HG02943 (cell line): ENCODE data around the gene PDE6D.
"Not testable (repeated sequence)": the region's sequence is repeated elsewhere in the genome, so short reads cannot be mapped to it uniquely, and the experiment has no call there.

Experiments used
- ATAC-seq: cut with Tn5 transposase; IDR thresholded peaks from one replicate; pipeline ENCODE4 v1.9.1; 2021; ENCODE audit warnings: mild to moderate bottlenecking, low read depth, moderate library complexity; ENCODE audit not compliant: unreplicated experiment

PDE6D gene

DNA sequence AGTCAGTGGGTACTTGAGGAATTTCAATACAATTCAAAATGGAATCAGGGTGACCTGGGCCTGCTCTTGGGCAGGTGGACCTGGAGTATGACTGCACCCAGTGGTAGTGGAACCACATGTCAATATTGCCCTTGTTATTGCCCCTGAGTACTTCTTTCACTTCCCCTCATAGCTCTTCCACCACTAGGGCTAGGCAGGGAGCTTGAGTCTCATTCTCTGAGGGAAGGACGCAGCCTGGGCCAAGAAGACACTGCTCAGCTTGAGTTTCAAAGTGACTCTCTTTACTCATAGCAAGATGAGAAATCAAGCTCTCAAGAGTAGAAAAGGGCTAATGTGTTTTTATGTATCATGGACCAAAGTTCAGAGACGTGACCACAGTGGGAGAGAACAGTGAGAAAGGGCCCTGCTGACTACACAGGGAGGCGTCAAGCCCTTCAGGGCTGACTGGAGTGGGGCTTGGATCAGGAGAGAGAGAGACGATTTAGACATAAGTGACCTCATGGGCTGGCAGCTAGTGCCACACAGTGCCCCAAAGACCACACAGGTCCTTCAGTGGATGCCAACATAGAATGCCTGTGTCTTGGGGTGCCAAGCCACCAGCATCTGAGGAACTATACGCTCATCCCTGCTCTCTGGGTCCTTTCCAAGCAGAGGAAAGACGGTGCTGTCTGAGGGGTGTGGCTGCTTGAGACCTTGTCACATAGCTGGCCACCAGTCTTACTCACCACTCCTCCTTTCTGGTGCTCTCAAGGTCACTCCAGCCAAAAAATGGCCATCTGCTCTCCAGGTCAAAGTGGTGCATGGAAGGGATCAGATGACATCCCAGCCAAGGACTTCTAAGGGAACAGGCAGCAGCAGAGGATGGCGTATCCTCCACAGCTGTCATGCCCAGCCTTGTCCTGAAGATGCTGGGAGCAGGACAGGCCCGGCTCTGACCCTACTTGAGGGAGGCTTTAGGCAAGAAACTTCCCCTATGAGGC, 59.8 kb downstream of the PDE6D start:
- no peak for ATAC-seq

GRCh38 chr2:231720292-231720986, 60.6 kb downstream of the PDE6D start:
- no peak for ATAC-seq

- no peak for ATAC-seq
These were observed 62.3 kb downstream of the PDE6D start for GRCh38 chr2:231718799-231719198.

DNA sequence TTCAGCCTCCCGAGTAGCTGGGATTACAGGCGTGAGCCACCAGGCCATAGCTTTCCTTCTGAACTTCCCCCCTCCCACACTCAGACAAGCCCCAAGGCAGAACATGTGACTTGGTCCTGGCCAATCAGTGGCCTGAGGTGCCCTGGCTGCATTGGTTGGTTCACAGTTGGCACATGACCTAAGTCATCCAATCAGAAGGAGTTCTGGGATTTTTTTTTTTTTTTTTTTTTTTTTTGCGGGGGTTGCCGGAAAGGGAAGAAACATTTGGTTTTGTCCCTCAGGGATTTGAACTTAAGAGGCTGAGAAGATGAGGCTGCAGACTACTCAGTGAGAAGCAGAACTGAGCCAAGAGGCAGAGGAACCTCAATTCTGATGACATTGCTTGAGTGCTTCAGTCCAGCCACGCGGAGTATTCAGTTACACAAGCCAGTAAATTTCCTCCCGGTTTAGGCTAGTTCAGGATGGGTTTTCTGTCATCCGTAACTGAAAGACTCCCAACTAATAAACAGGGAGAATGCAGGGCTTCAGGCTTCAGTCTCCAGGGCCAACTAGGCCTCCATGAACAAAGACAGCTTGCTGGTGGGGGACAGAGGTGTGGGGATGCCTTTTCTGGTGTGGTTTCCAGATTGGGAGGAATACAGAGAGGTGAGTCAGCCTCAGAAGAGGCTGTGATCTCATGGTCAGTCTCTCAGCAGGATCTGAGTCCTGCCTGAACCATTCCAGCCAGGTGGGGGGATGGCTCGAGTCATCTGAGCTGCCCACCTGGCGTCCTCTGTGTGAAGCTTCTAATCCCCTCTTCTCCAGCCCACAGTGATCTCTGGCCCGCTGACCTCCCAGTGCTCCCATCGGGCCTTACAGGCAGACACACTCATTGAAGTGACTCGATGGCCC, 63.6 kb downstream of the PDE6D start:
- ATAC-seq: no peak

- no peak for ATAC-seq
These were observed 64.3 kb downstream of the PDE6D start for GRCh38 chr2:231716666-231717280.

GRCh38 chr2:231715988-231716616, 65.0 kb downstream of the PDE6D start:
- no peak for ATAC-seq

GRCh38 chr2:231715499-231715837, 65.6 kb downstream of the PDE6D start:
- ATAC-seq: no peak

GRCh38 chr2:231714639-231715498, 66.2 kb downstream of the PDE6D start:
- ATAC-seq: no peak

GRCh38 chr2:231713730-231714638, 67.1 kb downstream of the PDE6D start:
- ATAC-seq: no peak

GRCh38 chr2:231713406-231713729, 67.7 kb downstream of the PDE6D start:
- not testable (repeated sequence) for ATAC-seq

- not testable (repeated sequence) for ATAC-seq
These were observed 68.5 kb downstream of the PDE6D start for GRCh38 chr2:231712451-231713021.

DNA sequence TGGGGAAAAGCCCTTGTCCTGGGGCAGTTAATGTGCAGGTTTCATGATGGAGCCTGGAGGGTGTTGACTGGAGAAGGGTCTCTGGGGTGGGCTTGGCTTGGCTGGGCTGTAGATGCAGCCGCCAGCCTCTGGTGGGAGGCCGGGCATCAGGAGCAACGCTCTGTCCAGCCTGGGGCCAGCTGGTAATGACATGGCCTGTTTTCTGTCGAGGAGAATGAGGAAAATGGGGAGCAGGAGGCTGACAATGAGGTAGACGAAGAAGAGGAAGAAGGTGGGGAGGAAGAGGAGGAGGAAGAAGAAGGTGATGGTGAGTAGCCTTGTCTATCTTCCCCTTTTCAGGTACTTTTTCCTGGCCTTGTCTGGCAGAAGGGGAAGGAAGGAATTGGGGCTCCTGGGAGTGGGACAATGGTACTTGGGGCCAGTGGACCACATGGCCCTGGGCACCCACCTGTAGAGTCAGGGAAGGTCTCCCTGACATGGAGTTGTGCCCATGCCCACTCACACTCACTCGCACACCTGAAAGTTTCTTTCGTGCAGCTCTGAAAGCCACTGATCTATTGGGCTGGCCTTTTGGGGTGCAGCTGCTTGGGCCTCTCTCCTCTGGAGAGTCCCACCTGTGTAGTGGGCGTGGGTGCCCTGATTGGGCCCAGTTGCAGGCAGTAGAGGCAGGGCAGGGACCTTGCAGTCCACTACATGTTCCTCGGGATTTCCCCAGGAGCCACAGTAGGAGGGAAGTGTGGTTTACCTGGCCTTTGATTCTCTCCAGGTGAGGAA, 69.2 kb downstream of the PDE6D start:
- no peak for ATAC-seq

DNA sequence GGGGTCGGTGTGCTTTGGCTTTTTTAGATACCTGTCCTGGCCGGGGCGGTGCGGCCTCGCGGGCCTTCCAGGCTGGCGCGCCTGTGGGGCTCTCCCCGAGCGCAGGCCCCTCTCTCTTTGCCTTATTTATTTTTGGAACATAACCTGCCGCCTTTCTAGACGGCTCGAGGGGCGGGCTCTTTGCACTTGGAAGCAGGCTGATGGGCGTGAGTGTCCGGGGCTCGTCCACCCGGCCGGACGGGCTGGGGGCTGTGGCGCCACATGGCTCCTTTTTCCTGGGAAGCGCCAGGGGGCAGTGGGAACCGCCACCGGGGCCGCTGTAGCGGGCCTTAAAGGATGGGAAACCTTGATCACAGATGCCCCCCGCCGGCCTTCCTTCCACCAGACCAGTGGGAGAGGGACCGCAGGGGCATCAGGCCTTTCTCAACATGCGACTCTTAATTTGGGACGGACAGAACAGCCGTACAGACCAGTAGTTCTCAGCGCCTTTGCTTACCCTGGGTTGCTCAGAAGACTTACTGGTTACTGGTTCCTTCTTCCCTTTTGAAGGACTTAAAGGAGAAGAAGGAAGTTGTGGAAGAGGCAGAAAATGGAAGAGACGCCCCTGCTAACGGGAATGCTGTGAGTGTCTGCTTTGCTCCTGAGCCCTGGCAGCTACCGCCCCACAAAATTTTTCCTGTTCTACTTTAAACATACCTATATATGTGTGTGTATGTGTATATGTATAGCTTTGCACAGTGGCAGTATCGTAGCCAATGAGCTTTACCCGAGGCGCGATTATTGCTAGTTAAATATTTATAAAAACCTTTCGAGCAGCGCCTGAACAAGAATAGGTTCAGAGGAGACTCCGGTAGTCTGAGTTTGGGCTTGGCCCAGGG, 70.0 kb downstream of the PDE6D start:
- no peak for ATAC-seq

- no peak for ATAC-seq
These were observed 70.9 kb downstream of the PDE6D start for GRCh38 chr2:231709981-231710798.

DNA sequence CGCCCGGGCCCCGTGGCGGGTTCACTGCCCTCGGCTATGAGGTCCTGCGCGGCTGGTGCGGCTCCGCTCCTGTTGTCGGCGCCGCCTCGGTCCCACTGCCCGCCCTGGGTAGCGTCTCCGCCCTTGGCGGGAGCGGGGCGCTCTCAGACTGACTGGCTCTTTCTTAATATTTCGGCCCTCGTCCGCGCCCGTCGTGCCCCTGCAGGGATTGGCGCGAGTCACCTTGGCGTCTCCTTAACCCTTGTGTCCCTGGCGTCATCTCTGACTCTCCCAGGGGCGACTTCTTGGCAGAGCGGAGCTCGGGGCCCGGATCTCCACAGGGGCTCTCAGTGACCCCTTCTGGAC, 71.5 kb downstream of the PDE6D start:
- no peak for ATAC-seq
